IMR-90 (cell line): ENCODE results near the gene RUBCN. TPM values are rescaled to one million over a fixed set of nuclear protein-coding genes. Genes with fewer than 3 reads are reported as not detected.

Source experiments
- BHLHE40 ChIP-seq: fragments of 150-350 bp; IDR thresholded peaks from 2 replicates; pipeline ENCODE4 v1.6.1; 2016; ENCODE audit warnings: mild to moderate bottlenecking, low read depth, low read length
- MAFK ChIP-seq: IDR thresholded peaks from 2 replicates; pipeline ENCODE4 v1.6.1; 2012; ENCODE audit warnings: low read depth, low read length, improper control_type of control experiment
- NFE2L2 ChIP-seq: fragments of 150-350 bp; IDR thresholded peaks from 2 replicates; pipeline ENCODE4 v1.6.1; 2016; ENCODE audit warnings: low read depth, mild to moderate bottlenecking, low read length
- RAD21 ChIP-seq: IDR thresholded peaks from 2 replicates; pipeline ENCODE4 v1.6.1; 2012; ENCODE audit warnings: low read length, improper control_type of control experiment
- RFX5 ChIP-seq: IDR thresholded peaks from 2 replicates; pipeline ENCODE4 v1.8.0; 2012; ENCODE audit warnings: low read depth, mild to moderate bottlenecking, low read length, moderate library complexity
- polyA plus RNA-seq, 3 experiments: library from polyadenylated mRNA; depleted of rRNA; stranded (reverse); fragments of >200 nt; gene quantifications; 2 replicates each; pipeline ENCODE4 v1.2.3, GENCODE V29; 2012; ENCODE audit warnings: low replicate concordance in 1 of 3
- total RNA-seq: library from RNA; depleted of rRNA; stranded (reverse); fragments of >200 nt; gene quantifications from 2 replicates; pipeline ENCODE4 v1.2.3, GENCODE V29; 2012
- TF ChIP-seq, protein P1 (sequence below): fragments of 150-350 bp; IDR thresholded peaks from 2 replicates; pipeline ENCODE4 v1.6.1; 2017; ENCODE audit warnings: mild to moderate bottlenecking, antibody characterized with exemption, low read length, low read depth

Gene RUBCN
- total and polyA plus RNA-seq, 2 of the 4 experiments (the other 2 are of a cell fraction) = 10.8 to 12.6 TPM

DNA sequence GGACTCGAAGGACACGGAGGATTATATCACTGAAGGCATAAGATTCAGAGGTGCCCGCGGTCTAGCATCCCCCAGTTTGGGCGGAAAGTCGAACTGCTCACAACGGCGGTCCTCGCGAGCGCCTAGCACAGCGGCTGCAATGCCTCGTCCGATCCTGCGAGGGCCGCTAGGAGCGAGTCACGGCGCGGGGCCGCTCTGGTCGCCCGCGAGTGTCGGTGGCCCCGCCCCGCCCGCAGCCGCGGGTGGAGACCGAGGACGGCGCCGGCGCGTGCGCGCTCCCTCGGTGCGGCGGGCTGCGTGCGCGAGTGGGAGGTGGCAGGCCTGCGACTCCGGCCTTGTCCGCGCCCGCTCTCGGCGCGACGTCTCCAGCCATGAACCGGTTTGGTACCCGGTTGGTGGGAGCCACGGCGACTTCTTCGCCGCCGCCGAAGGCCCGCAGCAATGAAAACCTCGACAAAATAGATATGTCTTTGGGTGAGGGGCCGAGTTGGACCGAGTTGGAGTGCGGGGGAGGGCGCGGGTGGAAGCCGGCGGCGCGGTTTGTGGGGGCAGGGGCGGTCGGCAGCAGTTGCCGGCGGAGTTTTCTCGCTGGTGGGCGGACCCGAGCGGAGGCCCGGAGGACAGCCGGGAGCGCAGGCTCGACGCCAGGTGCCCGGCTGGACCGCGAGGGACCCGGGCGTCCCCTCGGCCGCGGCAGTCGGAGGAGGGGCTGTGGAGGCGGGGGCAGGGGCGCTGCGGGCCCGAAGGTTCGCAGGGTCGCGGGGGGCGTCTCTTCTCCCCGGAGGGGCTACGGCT lies 13.1 kb upstream of the RUBCN start, which contains the start of gene FYTTD1 (continued):
- TF ChIP-seq NFE2L2 = no peak
- no peak for TF ChIP-seq MAFK
- TF ChIP-seq RFX5 = no peak
- peak; percentile 33; the same call in 1 of the 2 replicates for TF ChIP-seq RAD21
- TF ChIP-seq, protein P1, sequence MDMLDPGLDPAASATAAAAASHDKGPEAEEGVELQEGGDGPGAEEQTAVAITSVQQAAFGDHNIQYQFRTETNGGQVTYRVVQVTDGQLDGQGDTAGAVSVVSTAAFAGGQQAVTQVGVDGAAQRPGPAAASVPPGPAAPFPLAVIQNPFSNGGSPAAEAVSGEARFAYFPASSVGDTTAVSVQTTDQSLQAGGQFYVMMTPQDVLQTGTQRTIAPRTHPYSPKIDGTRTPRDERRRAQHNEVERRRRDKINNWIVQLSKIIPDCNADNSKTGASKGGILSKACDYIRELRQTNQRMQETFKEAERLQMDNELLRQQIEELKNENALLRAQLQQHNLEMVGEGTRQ = no peak
- TF ChIP-seq BHLHE40 = no peak
